GM19324 (cell line): Measurements from ENCODE around the gene ALG1.
"Not testable (repeated sequence)": the region's sequence is repeated elsewhere in the genome, so short reads cannot be mapped to it uniquely, and the experiment has no call there.

Experiments
- ATAC-seq: cut with Tn5 transposase; IDR thresholded peaks from one replicate; pipeline ENCODE4 v1.9.1; 2021; ENCODE audit warnings: mild to moderate bottlenecking, moderate library complexity; ENCODE audit not compliant: unreplicated experiment, low FRiP score

Gene ALG1

DNA sequence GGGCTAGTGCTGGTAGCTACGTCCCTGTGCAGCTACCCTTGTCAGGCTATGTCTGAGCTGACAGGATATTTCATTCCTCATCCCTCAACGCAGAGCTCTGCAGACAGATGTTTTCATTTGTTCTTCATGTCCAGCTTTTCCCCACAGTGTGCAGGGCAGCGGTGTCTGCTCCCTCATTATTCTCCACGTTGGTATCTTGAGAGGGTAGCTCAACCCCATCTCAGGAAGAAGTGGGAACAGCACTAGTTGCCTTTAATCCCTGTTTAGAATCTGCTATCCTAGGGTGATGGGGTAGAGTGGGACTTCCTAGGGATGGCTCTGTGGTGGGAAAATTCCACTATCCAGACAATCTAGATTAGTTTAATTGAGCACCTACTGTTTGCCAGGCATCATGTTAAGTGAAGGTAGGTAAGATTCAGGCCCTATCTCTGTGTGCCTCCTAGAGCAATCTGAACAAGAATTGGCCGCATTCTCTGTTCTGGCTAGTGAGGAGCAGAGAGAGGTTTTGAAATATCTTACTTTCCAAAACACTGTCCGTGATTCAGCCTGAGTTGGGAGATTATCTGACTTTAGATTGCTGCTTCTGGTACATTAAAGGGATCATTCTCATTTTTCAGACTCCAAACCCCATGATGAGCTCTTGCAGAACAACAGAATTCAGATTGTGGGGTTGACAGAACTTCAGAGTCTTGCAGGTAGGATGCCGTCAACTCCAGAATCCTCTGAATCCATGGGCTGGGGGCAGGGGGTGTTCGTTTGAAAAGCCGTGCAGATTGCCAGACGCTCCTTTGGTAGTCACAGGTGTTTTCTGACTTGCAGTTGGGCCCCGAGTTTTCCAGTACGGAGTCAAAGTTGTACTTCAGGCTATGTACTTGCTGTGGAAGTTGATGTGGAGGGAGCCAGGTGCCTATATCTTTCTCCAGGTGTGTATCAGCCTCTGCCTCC, 963 bp downstream of the ALG1 start:
- ATAC-seq = no peak

DNA sequence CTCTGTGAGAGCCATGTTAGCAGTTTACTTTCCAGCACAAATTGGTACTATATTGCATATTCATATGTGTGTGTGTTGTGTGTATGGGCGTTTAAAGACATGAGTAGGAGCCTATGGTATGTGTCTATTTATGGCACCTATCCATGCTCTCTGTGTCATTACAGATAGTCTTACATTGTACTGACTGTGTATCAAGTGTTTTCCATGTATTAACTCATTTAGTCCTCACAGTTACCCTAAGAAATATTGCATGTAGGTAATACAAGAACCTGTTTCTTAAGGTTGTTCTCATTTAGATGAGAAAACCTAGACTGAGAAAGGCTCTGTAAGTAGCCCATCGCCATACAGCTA, 1.6 kb downstream of the ALG1 start:
- ATAC-seq = no peak

DNA sequence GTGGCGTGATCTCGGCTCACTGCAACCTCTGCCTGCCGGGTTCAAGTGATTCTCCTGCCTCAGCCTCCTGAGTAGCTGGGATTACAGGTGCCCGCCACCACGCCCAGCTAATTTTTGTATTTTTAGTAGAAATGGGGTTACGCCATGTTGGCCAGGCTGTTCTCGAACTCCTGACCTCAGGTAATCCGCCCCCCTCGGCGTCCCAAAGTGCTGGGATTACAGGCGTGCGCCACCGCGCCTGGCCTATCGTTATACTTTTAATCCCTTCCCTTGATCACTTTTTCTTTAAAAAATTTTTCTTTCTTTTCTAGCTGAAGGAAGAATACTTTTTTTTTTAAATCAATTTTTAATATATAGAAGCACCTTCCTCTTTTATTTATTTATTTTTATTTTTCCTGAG, 2.1 kb downstream of the ALG1 start:
- not testable (repeated sequence) for ATAC-seq

DNA sequence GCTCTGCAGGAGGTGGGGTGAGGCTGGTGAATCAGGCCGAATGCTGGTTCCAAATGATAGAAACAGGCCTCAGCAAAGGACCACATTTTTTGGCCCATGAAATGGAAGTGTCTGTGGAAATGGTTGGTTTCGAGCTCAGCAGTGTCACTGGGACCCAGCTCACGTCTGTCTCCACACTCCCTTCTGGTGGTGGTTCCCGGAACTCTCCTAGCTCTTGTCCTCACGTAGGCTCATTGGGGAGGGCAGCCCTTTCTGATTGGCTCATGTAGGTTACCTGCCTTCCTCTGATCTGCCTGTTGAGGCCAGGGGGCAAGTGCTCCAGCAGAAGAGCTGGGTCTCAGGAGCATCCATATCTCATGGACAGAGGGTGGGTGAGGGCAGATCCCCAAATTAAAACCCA, 4.0 kb downstream of the ALG1 start:
- no peak for ATAC-seq

DNA sequence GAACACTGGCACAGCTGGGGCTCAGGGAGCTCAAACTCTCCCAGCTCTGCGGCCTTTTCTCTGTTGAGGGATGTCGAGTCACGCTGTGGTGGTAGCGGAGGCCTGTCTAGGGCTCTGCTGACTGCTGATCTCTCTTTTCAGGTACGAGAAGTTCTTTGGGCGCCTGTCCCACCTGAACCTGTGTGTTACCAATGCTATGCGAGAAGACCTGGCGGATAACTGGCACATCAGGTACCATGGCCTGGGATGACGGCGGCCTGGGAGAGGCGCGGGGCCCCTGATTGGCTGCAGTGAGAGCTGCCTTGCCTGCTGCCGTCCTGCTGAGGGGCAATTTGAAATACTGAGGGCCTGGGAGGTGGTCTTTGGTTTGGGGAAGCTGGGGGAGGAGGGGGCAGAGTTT, 5.7 kb downstream of the ALG1 start:
- no peak for ATAC-seq

DNA sequence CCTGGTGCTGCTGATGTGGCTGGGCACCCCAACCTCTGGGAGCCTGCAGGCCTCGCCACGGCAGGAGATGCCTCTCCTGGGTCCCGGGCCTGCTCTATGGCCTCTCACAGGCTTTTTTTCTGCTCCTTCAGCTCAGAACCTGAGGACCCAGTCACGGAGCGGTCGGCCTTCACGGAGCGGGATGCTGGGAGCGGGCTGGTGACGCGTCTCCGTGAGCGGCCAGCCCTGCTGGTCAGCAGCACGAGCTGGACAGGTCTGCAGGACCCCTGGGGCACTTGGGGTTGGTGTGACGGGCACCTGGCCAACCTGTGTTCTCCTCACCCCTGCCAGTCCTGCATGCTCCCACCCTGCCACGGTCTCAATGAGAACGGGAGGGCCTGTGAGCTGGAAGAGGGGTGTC, 7.0 kb downstream of the ALG1 start:
- ATAC-seq = no peak

DNA sequence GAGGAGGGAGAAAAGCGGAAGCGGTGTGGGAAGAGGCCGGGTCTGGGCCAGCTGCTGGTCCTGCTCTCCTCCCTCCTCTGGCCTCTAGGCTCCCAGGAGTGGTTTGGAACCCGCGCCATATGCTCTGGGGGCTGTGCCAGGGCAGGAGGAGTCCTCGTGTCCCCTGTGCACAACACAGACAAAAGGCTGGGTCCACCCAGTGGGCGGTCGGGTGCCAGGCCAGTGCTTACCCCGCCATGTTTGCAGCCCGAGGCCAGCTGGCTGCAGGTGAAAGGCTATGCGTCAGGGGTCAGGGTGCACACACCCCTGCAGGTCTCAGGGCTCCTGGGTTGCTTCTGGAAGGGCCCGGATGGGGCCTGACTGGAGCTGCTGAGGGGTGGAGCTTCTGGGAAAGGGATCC, 8.8 kb downstream of the ALG1 start:
- not testable (repeated sequence) for ATAC-seq

DNA sequence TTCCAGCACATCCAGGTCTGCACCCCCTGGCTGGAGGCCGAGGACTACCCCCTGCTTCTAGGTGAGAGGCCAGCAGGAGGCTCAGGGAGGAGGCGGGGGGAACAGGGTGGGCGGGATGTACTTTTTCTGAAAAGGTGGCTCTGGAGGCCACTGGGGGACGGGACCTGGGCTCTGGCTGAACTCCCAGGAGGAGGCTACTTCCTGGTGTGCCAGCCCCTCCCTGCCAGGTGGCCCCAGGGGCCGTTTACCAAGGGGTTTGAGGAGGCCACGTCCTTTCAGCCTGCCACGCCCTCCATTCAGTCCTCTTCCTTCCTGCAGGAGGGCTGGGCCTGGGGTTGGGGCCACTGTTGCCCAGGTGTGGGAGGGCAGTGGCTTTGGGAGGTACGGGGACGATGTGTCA, 9.4 kb downstream of the ALG1 start:
- ATAC-seq = not testable (repeated sequence)

DNA sequence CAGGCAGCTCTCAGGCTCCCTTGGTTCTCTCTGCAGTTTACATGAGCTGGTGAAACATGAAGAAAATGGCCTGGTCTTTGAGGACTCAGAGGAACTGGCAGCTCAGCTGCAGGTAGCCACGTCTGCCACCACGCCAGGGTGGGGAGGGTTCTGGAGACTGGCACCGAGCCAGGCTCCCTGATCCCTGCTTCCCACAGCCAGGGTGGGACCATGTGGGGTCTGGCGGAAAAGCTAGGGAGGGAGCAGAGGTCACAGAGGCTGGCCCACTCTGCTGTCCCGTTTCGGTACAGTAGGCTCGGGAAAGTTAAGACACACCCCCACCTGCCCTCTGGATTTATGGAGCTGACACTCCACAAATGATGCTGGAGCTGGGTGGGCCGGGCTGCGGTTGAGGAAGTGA, 12.0 kb downstream of the ALG1 start:
- ATAC-seq = not testable (repeated sequence)

DNA sequence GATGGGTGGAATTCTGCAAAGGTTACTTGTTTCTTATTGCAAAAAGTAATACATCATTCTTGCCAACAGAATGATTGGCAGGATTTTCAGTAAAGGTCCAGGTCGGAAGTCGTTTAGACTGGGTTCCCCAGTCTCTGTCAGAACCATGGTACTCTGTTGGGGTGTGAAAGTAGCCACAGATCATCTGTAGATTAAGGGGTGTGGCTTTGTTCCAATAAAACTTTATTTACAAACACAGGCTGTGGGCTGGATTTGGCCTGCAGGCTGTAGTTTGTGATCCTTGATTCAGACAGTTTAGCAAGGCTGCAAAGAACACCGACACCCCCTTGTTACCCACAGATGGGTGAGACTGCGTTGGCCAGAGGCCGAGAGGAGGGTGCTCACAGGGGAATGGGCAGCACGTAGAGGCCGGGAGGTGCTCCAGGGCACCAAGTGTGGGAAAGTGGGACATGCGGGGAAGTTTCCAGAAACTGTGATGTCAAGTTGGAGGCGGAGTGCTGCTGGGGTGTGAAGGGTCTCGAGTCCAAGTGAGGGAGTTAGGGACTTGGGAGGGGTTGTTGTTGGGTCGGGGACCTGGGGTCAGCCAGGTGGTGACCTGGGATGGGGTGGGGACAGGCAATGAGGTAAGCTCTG, 12.6 kb downstream of the ALG1 start:
- ATAC-seq = not testable (repeated sequence)

DNA sequence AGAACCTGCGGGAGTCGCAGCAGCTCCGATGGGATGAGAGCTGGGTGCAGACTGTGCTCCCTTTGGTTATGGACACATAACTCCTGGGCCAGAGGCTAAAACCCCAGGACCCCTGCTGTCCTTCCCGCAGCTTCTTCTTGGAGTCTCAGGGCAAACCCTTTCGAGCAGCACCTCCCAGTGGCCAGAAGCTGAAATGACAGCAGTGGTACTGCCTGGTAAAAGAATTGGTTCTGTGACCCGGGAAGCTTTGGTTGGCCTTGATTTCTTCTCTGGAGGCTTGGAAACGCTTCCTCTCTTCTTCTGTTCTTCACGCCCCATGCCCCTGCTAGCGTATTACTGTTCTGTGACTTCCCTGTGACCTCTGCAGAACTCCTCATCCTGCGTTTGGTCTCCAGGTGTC, 13.2 kb downstream of the ALG1 start:
- ATAC-seq = not testable (repeated sequence)

DNA sequence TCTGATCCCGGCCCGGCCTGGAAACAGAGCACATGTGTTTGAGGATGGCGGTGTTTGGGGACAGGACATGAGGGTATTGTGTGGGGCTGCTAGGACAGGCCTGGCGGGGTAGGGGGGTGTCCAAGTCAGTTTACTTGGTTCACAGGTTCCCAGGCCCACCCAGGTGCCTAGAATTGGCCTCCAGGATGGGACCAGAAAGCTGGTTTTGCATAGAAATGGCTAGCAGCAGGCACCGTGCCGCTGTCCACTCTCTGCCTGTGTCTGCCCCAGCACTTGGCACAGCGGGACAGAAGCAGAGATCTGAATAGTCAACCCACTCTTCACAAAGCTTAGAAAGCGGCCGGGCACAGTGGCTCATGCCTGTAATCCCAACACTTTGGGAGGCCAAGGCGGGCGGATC, 14.1 kb downstream of the ALG1 start:
- not testable (repeated sequence) for ATAC-seq

DNA sequence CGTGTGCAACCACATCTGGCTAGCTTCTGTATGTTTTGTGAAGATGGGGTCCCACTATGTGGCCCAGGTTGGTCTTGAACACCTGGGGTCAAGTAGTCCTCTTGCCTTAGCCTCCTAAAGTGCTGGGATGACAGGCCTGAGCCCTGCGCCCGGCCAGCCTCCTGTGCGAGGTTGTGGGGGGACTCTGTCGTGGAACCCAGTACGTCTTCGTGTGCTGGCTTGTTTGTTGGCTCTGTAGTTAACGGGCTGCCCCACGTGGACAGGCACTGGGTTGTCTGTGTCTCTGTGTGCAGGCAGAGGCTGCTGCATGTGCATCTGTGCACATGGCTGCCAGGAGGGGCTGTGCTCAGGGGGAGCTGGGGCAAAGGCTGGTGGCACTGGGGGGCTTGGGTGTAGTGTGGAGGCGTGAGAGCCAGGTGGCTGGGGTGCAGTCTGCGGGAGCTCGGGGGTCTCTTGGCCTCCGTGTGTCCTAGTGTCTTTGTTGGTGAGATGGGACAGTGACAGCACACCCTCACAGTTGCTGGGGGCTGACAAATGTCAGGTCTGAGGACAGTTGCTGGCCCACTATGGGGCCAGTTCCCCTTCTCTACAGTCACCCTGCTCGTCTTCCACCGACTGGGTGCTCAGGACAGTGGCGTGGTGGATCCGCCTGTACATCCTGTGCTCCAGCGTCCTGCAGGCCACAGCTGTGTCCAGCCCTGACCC, 16.6 kb downstream of the ALG1 start:
- ATAC-seq = not testable (repeated sequence)

DNA sequence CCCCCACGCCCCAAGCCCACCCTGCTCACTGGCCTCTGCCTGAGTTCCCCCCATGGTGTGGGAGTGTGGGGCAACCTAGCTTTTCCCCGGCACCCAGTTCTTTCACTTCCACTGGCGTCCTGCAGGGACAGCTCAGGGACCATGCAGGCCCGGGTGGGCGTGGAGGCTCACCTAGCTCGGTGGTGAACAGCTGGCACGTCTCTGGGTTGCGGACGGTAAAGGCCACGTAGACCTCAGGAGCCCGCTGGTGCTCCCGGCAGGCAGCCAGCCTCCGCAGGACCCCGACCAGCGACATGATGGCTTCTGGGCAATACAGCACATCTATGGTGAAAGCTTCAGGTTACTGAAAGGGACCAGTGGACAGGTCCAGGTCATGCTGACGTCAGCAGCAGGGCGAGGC, 17.3 kb downstream of the ALG1 start:
- ATAC-seq = not testable (repeated sequence)

DNA sequence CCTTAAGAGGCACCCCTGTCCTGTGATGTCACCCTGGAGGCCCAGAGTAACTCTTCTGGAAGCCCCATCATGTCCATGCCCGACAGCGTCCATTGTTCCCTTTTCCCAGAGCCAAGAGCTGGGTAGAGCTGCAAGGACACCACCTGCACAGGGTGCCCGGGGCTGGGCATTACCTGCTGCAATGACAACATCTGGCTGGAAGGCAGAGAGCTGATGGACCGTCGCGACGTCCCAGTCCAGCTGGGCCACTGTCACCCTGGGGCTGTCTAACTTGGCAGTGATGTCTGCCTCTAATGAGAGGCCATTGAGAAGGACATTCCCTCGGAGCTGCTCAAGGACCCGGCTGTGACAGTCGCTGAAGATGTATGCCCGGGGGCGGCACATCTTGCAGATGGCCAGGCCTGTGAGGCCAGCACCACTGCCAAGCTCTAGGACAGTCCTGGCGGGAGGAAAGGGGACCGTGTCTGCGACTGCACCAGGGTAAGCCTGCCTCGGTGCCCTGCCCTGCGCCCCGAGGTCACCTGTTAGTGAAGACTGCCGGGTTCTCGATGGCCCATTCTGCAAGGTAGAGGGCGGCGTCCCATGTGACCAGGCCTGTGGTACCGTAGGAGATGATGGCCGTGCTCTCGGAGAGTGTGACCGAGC, 18.4 kb downstream of the ALG1 start:
- ATAC-seq = not testable (repeated sequence)

DNA sequence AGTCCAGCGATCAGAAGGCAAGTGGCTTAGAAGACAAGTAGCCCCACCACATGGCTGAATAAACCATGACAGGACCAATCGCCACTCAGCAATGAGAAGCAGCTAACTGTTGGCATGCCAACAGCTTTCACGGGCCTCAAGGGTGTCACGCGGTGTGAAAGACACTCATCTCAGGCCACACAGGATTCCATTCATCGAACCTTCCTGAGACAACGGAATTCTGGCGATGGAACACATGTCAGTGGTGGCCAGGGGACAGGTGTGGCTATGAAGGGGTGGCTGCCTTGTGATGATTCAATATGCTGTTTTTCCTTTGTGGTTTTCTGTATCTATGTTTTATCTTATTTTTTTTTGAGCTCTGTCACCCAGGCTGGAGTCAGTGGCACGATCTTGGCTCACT, 18.9 kb downstream of the ALG1 start:
- ATAC-seq = not testable (repeated sequence)

DNA sequence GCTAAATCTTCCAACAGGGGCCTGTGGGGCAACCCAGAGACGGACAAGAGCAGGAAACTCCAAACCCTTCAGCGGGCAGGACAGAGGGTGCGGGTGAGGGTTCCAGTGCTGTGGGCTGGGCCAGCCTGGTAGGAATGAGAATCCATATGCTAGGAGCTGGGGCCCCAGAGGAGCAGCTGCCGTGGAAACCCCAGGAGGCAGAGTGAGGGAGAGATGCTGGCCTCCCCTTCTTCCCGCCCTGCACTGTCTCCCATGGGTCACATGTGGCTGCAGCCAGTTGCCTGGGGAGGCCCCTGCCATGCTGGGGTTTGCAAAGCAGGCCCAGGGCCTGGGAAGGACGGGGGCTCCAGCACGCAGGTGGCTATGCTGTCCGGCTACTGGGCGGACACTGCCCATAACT, 21.4 kb downstream of the ALG1 start:
- ATAC-seq = not testable (repeated sequence)

DNA sequence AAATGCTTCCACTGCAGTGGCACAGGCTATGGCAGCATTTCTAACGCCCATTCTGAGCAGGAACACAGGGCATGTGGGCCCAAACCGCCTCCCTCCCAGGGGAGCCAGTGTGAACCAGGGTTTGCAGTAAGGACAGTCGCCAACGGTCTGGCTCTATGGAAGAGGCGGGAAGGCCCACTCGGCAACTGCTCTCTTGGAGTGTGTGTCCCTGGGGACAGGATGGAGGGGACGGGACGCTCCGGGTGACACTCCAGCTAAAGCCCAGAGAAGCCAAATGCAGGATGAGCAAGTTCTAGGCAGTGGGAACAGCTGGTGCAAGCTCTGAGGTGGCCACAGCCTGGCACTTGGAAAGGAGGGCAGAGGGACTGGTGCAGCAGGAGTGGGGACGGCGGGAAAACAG, 22.1 kb downstream of the ALG1 start:
- ATAC-seq = not testable (repeated sequence)

DNA sequence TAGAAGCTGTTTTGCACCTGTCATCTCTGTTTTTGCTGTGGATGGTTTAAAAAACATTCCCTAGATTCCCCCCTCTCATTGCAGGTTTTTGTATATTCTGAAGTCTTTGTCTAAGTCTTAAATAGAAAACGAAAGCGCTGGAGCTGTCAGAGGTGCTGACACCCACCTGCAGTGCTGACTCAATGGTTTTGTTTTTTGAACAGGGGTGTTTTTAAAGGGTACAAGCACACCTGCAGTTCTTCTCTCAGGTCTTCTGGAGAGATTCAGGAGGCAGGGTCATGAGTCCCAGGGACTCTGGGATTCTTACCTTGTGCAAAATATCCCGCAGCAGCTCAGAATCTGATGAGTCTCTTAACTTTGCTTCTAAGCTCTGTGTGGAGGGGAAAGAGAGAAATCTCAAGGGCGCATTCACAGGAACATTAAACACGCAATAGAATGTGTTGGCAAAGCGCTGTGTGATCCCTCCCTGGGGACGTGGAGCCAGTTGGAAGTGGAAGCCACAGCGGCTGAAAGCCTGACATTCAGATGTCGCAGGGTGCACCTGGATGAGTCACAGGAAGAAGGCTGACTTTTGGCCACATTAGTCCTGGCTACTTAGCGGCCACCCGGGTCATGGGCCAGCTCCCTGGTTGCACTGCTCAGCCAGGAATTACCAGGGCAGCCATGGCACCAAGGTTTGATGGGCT, 23.6 kb downstream of the ALG1 start:
- not testable (repeated sequence) for ATAC-seq

DNA sequence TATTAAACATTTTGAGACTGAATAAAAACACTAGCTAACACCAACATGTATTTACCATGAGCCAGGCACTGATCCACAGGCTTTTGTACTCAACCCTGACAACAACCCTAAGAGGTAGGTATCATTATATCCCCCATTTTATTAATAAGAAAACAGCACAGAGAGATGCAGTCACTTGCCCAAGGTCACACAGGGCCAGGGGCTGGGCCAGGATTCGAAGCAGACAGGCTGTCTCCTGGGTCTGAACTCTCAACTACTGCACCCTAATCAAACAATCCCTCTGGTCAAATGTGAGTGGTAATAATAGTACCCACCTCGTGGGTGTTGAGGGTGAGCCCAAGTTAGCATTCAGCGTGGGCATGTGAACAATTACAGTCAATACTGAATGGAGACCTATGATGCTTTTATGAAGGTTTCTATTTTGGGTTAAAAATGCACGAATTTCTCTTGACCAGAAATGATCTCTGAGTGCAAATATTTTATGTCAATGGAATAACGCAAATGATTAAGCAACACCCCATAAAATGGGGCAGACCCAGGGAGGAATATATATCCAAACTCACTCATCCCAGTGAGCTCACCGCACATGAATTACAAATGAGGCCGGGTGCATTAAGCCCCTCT, 24.9 kb downstream of the ALG1 start:
- ATAC-seq = not testable (repeated sequence)
